GM18499 (cell line): ENCODE measurements around the gene ZNF621.

Experiments used
- ATAC-seq: cut with Tn5 transposase; IDR thresholded peaks from one replicate; pipeline ENCODE4 v1.9.1; 2021; ENCODE audit warnings: moderate number of reproducible peaks; ENCODE audit not compliant: insufficient read depth, unreplicated experiment

The ZNF621 gene

GRCh38 chr3:40524568-40525285 is at the start of gene ZNF621:
Gene ZNF621 (plus strand): TSS chr3:40524960. CDS start chr3:40525841, 881 bp downstream.
- peak; percentile 83 for ATAC-seq

- no peak for ATAC-seq
Observed at GRCh38 chr3:40476478-40477470, 48.0 kb upstream of the ZNF621 start, which contains the start of gene ZNF619. Gene ZNF619 (plus strand): TSS chr3:40477122. CDS start chr3:40477980, 858 bp downstream.

- no peak for ATAC-seq
Observed at GRCh38 chr3:40477666-40478065, 47.1 kb upstream of the ZNF621 start.

- no peak for ATAC-seq
Observed at GRCh38 chr3:40487172-40487571, 37.6 kb upstream of the ZNF621 start.

GRCh38 chr3:40490916-40491315 is 33.8 kb upstream of the ZNF621 start:
- no peak for ATAC-seq

GRCh38 chr3:40494698-40495097 is 30.1 kb upstream of the ZNF621 start:
- no peak for ATAC-seq

GRCh38 chr3:40497288-40497687 is 27.5 kb upstream of the ZNF621 start:
- ATAC-seq: no peak

GRCh38 chr3:40499952-40500351 is 24.8 kb upstream of the ZNF621 start:
- ATAC-seq: no peak

- ATAC-seq: no peak
Observed at GRCh38 chr3:40502034-40502433, 22.7 kb upstream of the ZNF621 start.

GRCh38 chr3:40504636-40505430 is 19.9 kb upstream of the ZNF621 start:
- no peak for ATAC-seq

- no peak for ATAC-seq
Observed at GRCh38 chr3:40505599-40506462, 18.9 kb upstream of the ZNF621 start, which contains the start of gene ZNF620. Gene ZNF620 (plus strand): TSS chr3:40506039. CDS start chr3:40506353, 314 bp downstream.

GRCh38 chr3:40511031-40511718 is 13.6 kb upstream of the ZNF621 start:
- no peak for ATAC-seq

GRCh38 chr3:40516201-40516600 is 8.6 kb upstream of the ZNF621 start:
- no peak for ATAC-seq

GRCh38 chr3:40518067-40518466 is 6.7 kb upstream of the ZNF621 start:
- ATAC-seq: no peak

GRCh38 chr3:40518848-40519247 is 5.9 kb upstream of the ZNF621 start:
- no peak for ATAC-seq

- ATAC-seq: no peak
Observed at GRCh38 chr3:40521254-40521653, 3.5 kb upstream of the ZNF621 start.

GRCh38 chr3:40523781-40524180 is 979 bp upstream of the ZNF621 start:
- no peak for ATAC-seq

- ATAC-seq: no peak
Observed at GRCh38 chr3:40524222-40524567, 565 bp upstream of the ZNF621 start.

GRCh38 chr3:40528426-40528825 is 3.7 kb downstream of the ZNF621 start:
- no peak for ATAC-seq
